GM19043 (cell line): ENCODE measurements around the gene RELT.

ENCODE experiments used
- ATAC-seq: cut with Tn5 transposase; IDR thresholded peaks from one replicate; pipeline ENCODE4 v1.9.1; 2021; ENCODE audit warnings: low read depth; ENCODE audit not compliant: unreplicated experiment

RELT gene

DNA sequence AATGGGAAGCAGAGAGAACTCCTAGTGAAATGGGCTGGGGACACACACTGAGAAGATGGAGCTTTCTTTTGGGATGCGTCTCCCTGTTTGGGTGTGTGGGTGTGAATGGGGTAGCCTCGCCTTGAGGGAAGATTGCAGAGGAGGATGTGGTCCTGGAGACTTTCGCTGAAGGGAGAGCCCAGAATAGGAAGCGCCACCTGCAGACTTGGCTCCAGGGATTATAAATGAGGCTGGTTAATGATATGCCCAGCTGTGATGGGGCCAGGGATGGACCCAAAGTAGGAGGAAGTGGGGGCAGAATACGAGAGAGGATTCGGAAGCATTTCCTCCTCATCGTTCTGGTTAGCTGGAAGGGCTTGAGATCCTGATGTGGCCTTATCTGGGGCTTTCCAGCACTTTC lies 13.7 kb downstream of the RELT start:
- ATAC-seq = no peak

DNA sequence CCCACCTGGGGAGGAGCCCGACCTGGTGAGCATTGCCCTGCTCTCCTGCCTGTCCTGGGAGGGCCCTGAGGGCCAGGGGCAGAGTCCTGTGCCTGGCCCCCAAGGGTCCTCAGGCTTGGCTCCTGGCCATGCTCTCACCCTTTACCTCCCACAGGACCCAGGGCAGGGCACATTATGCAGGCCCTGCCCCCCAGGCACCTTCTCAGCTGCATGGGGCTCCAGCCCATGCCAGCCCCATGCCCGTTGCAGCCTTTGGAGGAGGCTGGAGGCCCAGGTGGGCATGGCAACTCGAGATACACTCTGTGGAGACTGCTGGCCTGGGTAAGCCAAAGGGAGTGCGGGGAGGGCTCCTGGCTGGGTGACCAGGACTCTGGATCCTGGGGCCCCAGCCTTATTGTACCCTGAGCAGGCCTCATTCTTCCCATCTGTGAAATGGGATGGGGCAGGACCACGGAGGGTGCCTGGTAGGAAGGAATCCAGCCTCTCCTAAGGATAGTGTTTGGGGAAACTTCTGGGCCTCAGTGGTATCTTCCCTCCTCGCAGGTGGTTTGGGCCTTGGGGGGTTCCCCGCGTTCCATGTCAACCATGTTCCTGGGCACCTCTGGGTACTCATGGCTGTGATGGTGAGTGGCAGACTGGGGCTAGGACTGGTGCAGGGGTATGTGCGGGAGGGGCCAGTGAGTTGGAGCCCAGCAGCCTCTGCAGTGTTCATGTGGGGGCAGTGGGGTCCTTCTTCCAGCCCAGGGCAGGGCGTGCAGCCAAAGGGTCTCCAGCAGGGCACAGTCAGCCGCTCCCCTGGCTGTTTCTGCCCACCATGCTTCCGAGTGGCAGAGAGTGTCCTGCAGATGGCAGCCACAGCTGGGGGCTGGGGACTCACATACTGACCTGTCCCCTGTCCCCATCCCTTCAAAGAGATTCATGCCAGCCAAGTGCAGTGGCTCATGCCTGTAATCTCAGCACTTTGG lies 14.7 kb downstream of the RELT start:
- no peak for ATAC-seq

DNA sequence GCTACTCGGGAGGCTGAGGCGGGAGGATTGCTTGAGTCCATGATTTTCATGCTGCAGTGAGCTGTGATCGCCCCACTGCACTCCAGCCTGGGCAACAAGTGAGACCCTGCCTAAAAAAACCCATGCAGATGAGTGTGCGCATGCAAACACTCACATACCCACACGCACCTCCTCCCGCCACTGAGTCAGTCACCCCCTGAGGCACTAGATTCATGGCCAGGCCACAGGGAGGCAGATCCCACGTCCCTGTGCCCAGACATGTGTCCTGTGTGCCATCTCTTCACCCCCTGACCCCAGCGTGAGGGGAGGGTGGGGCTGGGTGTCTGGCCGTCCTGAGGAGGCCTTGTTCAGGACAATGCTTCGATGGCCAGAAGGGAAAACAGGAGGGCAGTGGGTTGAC lies 15.5 kb downstream of the RELT start:
- ATAC-seq = no peak

DNA sequence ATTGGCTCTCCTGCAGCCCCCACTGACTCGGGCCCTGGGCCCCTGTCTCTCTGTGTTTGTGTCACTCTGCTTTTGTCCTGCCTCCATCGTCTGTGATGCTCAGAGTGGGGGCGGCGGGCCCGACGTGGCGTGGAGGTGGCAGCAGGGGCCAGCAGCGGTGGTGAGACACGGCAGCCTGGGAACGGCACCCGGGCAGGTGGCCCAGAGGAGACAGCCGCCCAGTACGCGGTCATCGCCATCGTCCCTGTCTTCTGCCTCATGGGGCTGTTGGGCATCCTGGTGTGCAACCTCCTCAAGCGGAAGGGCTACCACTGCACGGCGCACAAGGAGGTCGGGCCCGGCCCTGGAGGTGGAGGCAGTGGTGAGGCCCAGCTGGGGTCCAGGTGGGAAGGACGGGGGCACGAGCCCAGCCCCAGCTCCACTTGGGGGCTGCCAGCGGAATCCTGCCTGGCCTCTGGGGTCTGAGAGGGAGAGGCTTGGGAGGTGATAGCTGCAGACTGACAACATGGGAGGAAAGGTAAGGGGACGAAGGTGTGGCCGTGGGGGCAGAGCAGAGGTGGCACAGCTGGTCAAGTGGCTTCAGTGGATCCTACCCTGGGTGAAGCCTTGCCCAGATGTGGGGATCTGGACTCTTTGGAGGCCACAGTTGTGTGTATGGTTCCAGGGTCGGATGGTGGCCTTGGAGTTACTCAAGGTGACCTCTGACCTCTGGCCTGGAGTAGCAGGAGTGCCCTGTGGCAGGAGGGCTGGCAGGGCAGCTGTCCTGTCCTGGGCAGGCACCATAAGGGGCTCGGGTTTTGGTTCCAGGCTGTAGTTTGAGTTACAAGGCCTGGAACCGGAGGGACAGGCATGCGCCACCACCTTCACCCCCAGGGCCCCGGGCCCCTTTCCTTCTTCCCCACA lies 16.2 kb downstream of the RELT start:
- ATAC-seq = no peak

DNA sequence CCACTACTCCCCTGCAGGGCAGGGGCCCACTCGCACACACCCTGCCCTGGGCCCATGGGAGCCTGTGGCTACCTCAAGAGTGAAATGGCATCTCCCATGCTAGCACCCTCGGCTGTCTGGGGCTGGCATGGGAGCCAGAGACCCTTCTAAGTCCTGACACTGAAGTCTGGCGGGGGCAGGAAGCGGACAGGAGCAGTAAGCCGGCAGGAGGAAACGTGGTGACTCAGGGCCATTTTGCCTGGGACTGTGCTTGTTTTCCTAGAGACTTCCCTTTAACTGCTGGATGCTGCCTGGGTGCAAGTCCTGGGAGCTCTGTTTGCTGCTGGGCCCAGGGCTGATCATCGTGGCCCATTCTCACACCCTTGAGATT lies 16.8 kb downstream of the RELT start:
- no peak for ATAC-seq

DNA sequence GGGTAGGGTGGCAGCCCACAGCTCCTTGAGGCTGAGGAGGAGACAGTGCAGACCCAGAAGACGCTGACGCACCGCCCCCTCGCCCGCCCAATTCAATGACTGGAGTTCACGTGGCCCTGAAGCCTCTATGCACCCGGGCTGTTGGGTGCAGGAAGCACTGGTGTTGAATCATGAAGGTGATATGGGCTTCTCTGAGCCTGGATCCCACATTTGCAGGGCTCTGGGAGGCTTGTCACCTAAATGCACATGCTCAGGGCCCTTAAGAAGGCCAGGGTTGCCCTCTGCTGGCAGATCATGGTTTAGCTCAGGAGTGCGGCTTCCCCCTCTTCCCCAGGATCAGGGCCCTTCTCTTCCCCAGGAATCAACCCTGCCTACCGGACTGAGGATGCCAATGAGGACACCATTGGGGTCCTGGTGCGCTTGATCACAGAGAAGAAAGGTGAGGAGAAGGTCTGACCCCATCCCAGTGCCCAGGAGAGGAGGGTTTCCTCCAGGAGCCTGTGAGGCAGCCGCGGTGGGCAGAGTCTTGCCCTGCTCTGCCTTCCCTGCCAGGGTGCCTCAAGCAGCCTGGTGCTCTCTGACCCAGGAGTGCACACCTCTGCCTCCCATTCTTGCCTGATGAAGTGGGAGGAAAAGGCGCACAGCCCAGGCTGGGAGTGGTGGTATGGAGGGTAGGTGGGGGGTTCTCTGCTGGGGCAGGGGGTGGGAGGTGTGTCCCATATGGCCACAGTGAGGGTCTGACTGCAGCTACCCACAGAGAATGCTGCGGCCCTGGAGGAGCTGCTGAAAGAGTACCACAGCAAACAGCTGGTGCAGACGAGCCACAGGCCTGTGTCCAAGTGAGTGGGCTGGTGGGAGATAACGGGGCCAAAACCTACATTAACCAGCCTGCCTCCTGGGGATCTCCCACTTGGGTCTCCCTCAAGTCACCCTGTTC lies 17.5 kb downstream of the RELT start:
- peak; percentile 49 for ATAC-seq

DNA sequence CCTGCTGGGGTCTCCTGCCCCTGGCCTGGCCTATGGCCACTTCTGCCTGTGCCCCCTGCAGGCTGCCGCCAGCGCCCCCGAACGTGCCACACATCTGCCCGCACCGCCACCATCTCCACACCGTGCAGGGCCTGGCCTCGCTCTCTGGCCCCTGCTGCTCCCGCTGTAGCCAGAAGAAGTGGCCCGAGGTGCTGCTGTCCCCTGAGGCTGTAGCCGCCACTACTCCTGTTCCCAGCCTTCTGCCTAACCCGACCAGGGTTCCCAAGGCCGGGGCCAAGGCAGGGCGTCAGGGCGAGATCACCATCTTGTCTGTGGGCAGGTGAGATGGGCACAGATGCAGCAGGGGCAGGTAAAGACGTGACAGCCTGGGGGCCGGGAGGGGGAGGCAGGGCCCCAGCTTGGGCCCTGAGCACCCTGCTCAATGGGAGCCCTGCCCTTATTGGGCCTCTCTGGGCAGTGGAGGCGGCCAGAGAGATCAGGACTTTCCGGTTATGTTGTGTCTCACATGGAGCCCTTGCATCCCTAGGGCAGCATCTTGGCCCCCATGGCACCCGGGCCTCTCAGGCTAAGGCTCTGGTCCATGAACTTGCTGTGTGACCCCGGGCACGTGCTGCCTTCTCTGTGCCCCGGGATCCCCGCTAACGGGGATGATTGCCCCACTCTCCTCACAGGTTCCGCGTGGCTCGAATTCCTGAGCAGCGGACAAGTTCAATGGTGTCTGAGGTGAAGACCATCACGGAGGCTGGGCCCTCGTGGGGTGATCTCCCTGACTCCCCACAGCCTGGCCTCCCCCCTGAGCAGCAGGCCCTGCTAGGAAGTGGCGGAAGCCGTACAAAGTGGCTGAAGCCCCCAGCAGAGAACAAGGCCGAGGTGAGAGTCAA lies 18.5 kb downstream of the RELT start:
- ATAC-seq = no peak

DNA sequence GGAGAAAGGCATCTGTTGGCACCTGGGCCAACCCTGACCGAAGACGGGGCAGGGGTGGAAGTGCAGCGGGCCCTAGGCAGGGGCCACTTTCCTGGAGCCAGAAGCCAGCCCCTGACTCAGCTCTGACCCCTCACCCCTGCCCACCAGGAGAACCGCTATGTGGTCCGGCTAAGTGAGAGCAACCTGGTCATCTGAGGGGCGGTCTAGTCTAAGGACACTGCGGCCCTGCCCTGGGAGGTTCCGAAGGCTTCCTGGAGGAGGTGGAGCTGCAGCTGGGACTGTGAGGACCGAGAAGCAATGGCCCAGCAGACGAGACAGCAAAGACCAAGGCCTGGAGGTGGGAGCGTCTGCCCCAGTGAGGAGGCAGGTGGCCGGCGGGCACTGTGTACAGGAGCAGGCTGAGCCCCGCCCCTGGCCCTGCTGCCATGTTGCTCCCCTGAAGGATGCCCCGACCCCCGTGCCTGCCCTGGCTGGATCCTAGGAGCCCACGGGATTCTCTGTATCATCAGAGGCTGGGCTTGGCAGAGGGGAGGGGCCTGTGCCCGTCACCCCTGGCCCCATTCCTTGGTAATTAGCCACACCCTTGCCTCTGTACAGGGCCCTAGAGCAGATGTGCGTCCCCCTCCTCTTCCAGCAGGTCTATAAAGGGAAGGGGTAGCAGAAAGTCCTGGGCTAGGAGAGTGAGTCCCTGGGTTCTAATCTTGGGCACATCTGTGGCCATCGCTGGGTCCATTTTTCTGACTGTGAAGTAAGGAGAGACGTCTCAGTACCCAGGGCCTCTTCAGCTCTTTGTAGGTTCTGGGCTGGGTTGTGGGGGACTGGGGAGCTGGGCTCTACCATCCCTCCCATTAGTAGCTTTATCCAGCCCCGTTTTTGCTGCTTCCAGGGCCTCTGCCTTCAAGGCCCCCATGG lies 19.4 kb downstream of the RELT start:
- ATAC-seq = no peak

DNA sequence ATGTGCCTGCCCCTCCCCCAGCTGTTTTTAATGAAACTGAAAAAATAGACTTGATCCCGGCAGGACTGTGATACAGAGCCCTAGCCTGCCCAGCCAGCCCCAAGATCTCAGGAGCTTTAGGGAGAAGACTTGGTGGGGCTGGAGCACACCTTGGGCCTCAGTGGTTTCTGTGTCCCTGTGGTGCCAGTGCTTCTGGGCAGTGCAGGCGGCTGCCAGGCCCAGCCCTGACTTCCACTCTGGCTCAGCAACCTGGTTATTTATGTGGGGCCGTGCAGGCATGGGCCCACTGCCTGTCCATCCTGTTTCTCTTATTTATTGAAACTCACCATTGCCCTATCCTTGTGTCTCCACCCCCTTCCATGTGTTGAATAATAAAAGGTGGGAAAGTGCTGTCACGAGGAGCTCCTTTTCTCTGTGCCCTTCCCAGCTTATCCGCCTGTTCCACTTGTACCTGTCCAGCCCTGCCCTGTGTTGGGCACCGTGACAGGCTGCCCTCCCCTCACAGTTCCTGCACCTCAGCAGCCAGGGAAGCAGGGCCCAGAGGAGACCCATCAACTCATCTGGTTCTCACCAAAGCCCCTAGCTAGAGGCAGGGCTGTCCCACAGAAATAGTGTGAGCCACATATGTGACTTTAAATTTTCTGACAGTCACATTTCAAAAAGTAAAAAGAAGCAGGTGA lies 20.2 kb downstream of the RELT start:
- no peak for ATAC-seq

DNA sequence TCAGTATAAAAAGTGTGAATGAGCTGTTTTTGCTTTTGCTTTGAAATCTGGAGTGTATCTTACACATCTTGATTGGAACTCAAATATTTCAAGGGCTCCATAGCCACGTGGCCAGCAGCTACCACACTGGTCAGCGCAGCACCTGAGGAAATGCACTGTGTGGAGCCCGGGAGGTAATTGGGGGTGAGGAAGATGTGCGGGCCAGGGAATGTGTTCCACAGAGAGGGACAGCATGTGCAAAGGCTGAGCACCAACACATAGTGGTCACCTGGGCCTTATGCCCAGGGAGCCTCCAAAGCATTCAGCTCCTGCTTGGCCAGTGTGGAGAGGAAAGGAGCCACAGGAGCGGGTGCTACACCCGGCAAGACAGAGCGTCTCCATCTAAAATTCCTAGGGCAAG lies 20.8 kb downstream of the RELT start:
- no peak for ATAC-seq

DNA sequence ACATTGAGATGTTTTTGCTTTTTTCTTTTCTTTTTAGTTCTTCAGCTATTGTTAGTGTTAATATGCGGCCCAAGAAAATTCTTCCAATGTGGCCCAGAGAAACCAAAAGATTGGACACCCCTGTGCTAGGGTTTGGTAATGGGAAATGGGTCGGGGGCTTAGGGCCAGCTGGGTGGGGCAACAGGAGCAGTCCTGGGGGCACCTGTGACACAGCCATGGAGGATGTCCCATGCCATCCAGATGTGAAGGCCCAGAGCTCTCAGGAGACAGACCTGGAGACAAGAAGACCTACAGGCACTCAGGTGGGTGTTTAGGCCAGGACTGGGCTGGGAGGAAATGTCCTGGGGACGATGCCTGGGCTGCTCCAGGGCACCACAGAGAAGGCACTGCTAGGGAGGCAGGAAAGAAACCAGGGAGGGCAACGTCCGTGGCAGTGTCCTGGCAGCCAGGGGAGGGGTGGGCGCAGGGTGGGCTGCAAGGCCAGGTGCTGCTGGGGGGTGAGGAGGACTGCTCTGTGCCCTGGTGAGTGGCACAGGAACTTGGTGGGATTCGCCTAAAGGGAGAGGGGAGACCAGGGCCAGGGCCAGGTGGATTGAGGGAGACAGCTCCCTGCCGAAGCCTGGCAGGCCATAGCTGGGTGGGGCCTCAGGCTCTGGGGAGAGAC lies 21.4 kb downstream of the RELT start:
- ATAC-seq = no peak

DNA sequence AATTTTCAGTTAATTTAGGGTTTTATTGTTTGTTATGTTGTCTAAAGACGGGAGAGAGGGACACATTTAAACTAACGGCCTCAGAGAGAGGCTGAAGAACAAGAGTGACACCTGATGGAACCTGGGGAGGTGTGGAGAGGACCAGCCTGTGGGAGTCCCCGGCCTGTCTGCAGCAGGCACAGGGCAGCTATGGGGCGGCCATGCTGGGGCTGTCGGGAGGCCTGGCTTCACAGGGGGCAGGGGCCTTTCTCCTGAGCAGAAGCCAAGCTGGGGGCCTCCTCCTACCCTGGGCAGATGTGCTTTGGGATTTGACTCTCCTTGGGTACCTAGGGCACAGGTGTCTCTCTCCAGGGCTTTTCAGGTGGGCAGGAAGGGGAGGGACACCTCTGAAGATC lies 21.9 kb downstream of the RELT start:
- ATAC-seq = no peak

DNA sequence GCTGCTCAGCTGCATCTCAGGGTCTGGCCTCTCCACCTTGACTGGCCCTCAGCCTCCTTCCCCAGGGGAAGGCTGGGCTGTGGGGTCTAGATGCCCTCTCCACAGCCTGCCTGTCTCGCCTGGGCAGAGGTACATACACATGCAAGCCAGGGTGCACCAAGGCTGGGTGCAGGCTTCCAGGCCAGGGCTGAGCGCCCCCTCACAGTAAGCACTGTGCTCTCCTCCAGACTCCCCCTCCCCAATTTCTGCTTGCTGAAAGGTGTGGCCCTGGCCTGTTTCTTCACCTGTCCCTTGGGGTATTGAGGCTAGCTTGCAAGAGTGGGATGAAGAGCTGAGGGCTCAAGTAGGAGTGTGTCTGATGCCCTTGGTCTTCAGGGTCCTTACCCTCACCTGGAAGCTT lies 22.5 kb downstream of the RELT start:
- ATAC-seq = no peak

DNA sequence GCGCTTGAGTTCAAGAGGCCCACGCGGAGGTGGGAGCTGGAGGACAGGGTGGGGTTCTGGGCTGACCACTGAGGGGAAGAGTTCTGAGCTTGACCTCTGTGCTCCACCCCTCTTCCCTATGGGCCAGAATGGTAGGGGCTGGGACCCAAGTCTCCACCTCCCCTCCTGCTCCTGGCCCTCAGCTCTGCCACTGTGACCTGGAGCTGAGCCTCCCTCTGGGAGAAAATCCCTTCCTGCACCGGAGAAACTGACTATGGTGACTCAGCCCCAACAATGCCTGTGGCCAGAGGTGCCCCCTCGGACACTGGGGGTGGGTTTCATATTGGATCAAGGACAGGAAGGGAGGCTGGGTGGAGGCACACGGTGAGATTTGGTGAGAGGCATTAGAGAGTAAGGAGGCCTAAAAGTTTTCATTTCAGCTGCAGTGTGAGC lies 23.0 kb downstream of the RELT start:
- ATAC-seq = no peak

DNA sequence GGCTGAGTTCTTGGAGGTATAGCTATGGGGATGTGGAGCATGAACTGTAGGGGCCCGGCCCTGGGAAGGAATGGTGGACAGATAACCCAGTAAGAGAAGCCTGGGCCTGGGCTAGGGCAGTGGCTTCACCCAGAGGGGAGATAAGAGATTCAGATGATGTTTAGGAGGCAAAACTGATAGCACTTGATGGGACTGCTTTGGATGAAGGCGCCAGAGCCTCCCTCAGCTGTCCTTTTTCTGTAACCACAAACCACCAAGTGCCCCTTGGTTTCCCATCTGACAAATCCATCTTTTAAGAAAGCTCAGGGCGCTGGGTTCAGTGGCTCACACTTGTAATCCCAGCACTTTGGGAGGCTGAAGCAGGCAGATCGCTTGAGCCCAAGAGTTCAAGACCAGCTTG lies 23.4 kb downstream of the RELT start:
- ATAC-seq = no peak

DNA sequence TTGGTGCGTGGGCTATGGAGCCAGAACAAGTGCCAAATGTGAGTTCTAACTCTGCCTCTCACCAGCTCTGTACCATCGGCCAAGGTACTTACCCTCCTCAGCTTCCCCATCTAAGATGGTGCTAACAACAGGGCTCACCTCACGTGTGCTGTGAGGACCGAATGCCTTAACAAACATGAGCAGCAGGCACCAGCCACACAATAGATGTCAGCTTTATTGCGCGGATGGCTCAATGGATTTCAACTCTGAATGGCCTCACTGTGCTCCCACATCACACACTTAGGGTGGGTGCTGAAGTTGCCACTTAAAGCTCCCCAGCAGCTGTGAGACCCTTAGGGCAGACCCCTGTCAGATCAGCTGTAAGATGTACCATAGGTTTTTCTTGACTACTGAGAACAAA lies 24.1 kb downstream of the RELT start:
- no peak for ATAC-seq

DNA sequence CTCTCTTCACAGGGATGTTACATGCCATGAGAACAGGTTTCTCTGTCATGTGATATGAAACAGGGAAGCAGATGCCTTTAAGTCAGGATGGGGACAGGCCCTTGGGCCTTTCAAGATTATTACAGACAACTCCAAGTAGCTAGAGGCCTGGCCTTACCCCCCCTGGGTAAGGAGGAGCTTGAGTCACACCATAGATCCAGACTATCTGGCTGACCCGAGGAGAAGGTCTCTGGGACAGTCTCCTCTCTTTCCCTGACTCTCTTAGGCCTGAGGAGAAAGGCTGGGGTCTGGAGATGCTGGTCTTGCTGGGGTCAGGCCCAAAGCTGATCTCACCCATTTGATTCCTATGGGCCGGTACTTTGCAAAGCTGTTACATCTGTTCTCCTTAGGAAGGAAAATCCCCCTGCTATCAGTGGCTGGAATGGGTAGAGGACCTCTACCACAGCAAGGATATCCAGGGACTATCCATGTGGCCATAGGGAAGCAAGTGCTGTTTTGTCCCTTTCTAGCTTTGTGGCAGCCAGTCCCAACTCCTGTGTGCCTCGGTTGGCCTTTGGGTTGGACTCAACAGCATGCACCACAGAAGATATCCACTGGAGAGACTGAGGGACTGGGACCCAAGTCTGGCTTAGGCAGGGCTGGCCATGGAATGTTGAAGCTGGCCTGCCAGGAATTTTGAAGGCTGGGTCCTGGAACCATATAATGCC lies 25.2 kb downstream of the RELT start:
- no peak for ATAC-seq
